WTC11 (cell line): ENCODE data around the gene PFKP. TPM values are rescaled to one million over a fixed set of nuclear protein-coding genes. Genes with fewer than 3 reads are reported as not detected.
A peak's percentile ranks its signal among the peaks of the same experiment; 100 is the strongest.

Experiments
- ATAC-seq: fragments of 200-7000 bp; cut with Tn5 transposase; 2 replicates; pipeline ENCODE4 v1.10.0; 2021; ENCODE audit warnings: mild to moderate bottlenecking, moderate library complexity
- CTCF ChIA-PET: fragments of 300-600 bp; sonication (Branson Sonifier 250); formaldehyde crosslinking; loops from one replicate; lab custom pipeline; 2021; ENCODE audit warnings: antibody characterized with exemption; lab: Charles Lee
- POLR2A ChIA-PET: fragments of 350-600 bp; sonication (Branson Sonifier 250); formaldehyde crosslinking; loops from one replicate; lab custom pipeline; 2021; ENCODE audit warnings: antibody characterized with exemption; lab: Charles Lee
- DNase-seq: peaks from one replicate; pipeline ENCODE4 v3.0.0; 2021; ENCODE audit warnings: low spot score
- H3K27ac Mint-ChIP-seq: 2 replicates; pipeline ENCODE4 v1.8.0; 2021; ENCODE audit warnings: mixed read lengths
- H3K27me3 Mint-ChIP-seq: 2 replicates; pipeline ENCODE4 v1.8.0; 2021; ENCODE audit warnings: low read depth, mild to moderate bottlenecking, moderate library complexity, mixed read lengths
- H3K36me3 Mint-ChIP-seq: 2 replicates; pipeline ENCODE4 v1.8.0; 2021; ENCODE audit warnings: mixed read lengths
- H3K4me1 Mint-ChIP-seq: 2 replicates; pipeline ENCODE4 v1.8.0; 2022; ENCODE audit warnings: mixed read lengths
- H3K4me3 Mint-ChIP-seq: 2 replicates; pipeline ENCODE4 v1.8.0; 2021; ENCODE audit warnings: mild to moderate bottlenecking, moderate library complexity, mixed read lengths
- H3K9me3 Mint-ChIP-seq: 2 replicates; pipeline ENCODE4 v1.8.0; 2021; ENCODE audit warnings: mixed read lengths
- CREB1 ChIP-seq: sonication (generic); formaldehyde crosslinking; IDR thresholded peaks from 2 replicates; pipeline ENCODE4 v1.8.0; 2023; ENCODE audit warnings: mild to moderate bottlenecking, missing genetic modification reagents
- ETV6 ChIP-seq: sonication (generic); formaldehyde crosslinking; IDR thresholded peaks from 2 replicates; pipeline ENCODE4 v1.8.1; 2022; ENCODE audit warnings: mild to moderate bottlenecking, missing genetic modification reagents
- FOXP1 ChIP-seq: sonication (generic); formaldehyde crosslinking; IDR thresholded peaks from 2 replicates; pipeline ENCODE4 v1.8.0; 2022; ENCODE audit warnings: missing genetic modification reagents, mild to moderate bottlenecking, moderate library complexity, borderline replicate concordance
- GRHL2 ChIP-seq: fragments of 250-450 bp; sonication (Bioruptor Pico); IDR thresholded peaks from 2 replicates; pipeline ENCODE4 v1.8.0; 2022; ENCODE audit warnings: mild to moderate bottlenecking, moderate library complexity; ENCODE audit not compliant: insufficient replicate concordance, severe bottlenecking
- JAZF1 ChIP-seq: fragments of 250-450 bp; sonication (Bioruptor Pico); IDR thresholded peaks from 2 replicates; pipeline ENCODE4 v1.9.0; 2021; ENCODE audit warnings: moderate library complexity, mild to moderate bottlenecking, inconsistent platforms
- KAT7 ChIP-seq: sonication (generic); formaldehyde crosslinking; IDR thresholded peaks from 2 replicates; pipeline ENCODE4 v1.8.1; 2023; ENCODE audit warnings: missing genetic modification reagents, mild to moderate bottlenecking, borderline replicate concordance
- NFE2L1 ChIP-seq: sonication (generic); formaldehyde crosslinking; IDR thresholded peaks from 2 replicates; pipeline ENCODE4 v1.8.1; 2023; ENCODE audit warnings: missing genetic modification reagents
- NFYB ChIP-seq: sonication (generic); formaldehyde crosslinking; conservative IDR thresholded peaks from 2 replicates; pipeline ENCODE4 v1.8.0; 2022; ENCODE audit warnings: low read depth, missing genetic modification reagents
- NR1H2 ChIP-seq: sonication (generic); formaldehyde crosslinking; IDR thresholded peaks from 2 replicates; pipeline ENCODE4 v1.9.0; 2021; ENCODE audit warnings: mild to moderate bottlenecking, moderate library complexity, missing genetic modification reagents
- OVOL2 ChIP-seq: fragments of 250-450 bp; sonication (Bioruptor Pico); IDR thresholded peaks from 2 replicates; pipeline ENCODE4 v1.9.0; 2021; ENCODE audit warnings: mild to moderate bottlenecking, borderline replicate concordance
- SMAD4 ChIP-seq: sonication (generic); formaldehyde crosslinking; IDR thresholded peaks from 2 replicates; pipeline ENCODE4 v1.8.0; 2022; ENCODE audit warnings: mild to moderate bottlenecking, missing genetic modification reagents
- TEAD4 ChIP-seq: sonication (generic); formaldehyde crosslinking; IDR thresholded peaks from 2 replicates; pipeline ENCODE4 v1.8.0; 2022; ENCODE audit warnings: mild to moderate bottlenecking, missing genetic modification reagents
- ZNF263 ChIP-seq: sonication (generic); formaldehyde crosslinking; IDR thresholded peaks from 2 replicates; pipeline ENCODE4 v1.8.1; 2022; ENCODE audit warnings: low read depth, mild to moderate bottlenecking, moderate library complexity, missing genetic modification reagents
- ZNF317 ChIP-seq: sonication (generic); formaldehyde crosslinking; IDR thresholded peaks from 2 replicates; pipeline ENCODE4 v1.8.1; 2023; ENCODE audit warnings: low read depth, mild to moderate bottlenecking, moderate library complexity, missing genetic modification reagents, borderline replicate concordance
- ZNF416 ChIP-seq: fragments of 250-450 bp; sonication (Bioruptor Pico); IDR thresholded peaks from 2 replicates; pipeline ENCODE4 v1.9.0; 2021; ENCODE audit warnings: mild to moderate bottlenecking, inconsistent platforms
- total RNA-seq: library from RNA; stranded (reverse); gene quantifications from 3 replicates; pipeline ENCODE4 v1.2.3, GENCODE V29; 2021
- TF ChIP-seq, protein P1 (sequence below): fragments of 250-450 bp; sonication (Bioruptor Pico); IDR thresholded peaks from 2 replicates; pipeline ENCODE4 v1.8.0; 2021; ENCODE audit warnings: mild to moderate bottlenecking
- TF ChIP-seq, protein P2 (sequence below): sonication (generic); formaldehyde crosslinking; IDR thresholded peaks from 2 replicates; pipeline ENCODE4 v1.8.0; 2022; ENCODE audit warnings: mild to moderate bottlenecking, missing genetic modification reagents
- TF ChIP-seq, protein P3 (sequence below): sonication (generic); formaldehyde crosslinking; IDR thresholded peaks from 2 replicates; pipeline ENCODE4 v1.8.0; 2022; ENCODE audit warnings: mild to moderate bottlenecking, missing genetic modification reagents
- TF ChIP-seq, protein P4 (sequence below): fragments of 250-450 bp; sonication (Bioruptor Pico); IDR thresholded peaks from 2 replicates; pipeline ENCODE4 v2.1.2; 2022; ENCODE audit warnings: mild to moderate bottlenecking, moderate library complexity
- TF ChIP-seq, protein P5 (sequence below): sonication (generic); formaldehyde crosslinking; IDR thresholded peaks from 2 replicates; pipeline ENCODE4 v1.8.1; 2023; ENCODE audit warnings: mild to moderate bottlenecking, missing genetic modification reagents
- TF ChIP-seq, protein P6 (sequence below): sonication (generic); formaldehyde crosslinking; IDR thresholded peaks from 2 replicates; pipeline ENCODE4 v1.8.0; 2023; ENCODE audit warnings: missing genetic modification reagents
- TF ChIP-seq, protein P7 (sequence below): sonication (generic); formaldehyde crosslinking; IDR thresholded peaks from 2 replicates; pipeline ENCODE4 v1.8.1; 2022; ENCODE audit warnings: mild to moderate bottlenecking, moderate library complexity, missing genetic modification reagents
- TF ChIP-seq, protein P8 (sequence below): fragments of 250-450 bp; sonication (Bioruptor Pico); IDR thresholded peaks from 2 replicates; pipeline ENCODE4 v1.9.0; 2021; ENCODE audit warnings: mild to moderate bottlenecking

The PFKP gene
- total RNA-seq, 1 experiment from 2014 or later: 127 TPM

DNA sequence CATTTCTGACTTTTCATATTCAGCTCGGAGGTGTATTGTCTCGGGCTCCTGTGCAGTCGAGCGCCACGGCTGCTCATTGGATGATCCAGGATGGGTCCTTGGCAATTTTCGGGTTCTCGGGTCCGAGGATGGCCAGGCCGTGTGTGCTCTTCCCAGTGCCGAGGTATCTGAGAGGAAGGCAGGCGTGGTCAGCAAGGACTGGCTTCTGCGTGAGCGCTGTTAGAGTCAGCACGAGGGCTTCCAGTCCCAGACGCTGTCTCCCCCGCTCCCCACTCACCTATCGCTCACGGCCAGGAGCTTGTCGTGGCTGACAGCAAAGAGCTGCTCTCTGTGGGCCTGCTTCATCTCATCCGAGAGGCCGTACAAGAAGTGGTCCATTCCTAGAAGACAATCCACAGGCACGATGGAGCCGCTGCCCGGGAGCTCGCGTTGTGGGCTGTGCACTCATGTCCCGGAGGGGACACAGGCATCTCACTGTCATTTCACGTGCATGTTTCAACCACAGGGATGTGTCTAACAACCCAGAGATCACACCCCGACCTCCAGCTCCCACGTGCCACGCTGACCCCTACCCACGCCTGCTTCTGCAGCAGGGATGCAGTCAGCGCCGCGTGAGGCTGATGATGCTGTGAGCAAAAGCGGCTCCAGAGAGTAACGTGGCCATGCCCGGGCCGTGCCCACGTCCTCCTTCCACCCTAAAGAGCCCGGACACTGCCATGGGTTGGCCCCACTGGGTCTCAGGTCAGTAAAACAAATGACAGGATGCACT is 70.8 kb downstream of the PFKP start (continued):
- TF ChIP-seq, protein P1, sequence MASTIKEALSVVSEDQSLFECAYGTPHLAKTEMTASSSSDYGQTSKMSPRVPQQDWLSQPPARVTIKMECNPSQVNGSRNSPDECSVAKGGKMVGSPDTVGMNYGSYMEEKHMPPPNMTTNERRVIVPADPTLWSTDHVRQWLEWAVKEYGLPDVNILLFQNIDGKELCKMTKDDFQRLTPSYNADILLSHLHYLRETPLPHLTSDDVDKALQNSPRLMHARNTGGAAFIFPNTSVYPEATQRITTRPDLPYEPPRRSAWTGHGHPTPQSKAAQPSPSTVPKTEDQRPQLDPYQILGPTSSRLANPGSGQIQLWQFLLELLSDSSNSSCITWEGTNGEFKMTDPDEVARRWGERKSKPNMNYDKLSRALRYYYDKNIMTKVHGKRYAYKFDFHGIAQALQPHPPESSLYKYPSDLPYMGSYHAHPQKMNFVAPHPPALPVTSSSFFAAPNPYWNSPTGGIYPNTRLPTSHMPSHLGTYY (CRISPR knock-in tag): no peak
- TF ChIP-seq JAZF1 (CRISPR knock-in tag) (no peak), KAT7 (CRISPR knock-in tag) (no peak), CREB1 (no peak), ZNF317 (CRISPR knock-in tag) (no peak), NFYB (CRISPR knock-in tag) (no peak)
- TF ChIP-seq, all 79 proteins: peak for 0

DNA sequence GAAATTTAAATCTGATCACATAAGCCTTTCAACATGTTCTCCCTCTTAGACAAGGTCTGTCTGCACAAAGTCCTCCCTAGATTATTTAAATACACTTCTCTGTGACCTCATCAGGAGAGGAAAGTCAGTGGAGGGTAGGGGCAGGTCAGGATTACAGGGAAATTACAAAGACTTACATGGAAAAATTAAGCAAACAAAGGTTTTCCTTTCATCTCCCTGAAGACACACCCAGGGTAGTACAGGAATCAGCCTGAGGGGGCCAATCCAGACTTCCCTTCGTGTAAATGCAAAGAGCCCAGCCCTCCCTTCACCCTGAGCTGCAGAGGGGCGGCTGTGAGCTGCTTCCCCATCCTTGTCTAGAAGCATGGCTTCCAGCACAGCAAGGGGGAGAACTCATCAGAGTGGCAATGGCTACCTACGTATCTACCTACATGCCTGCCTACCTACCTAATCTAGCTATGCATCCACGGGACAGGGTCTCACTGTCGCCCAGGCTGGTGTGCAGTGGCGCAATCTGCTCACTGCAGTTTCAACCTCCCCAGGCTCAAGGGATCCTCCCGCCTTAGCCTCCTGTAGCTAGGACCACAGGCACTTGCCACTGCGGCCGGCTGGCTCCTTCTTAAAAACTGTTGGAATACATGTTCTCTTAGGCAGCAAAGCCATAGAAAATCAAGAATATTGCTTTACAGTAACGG is 72.0 kb downstream of the PFKP start:
- Mint-ChIP-seq H3K9me3 (no peaks in the 10 kb centered on the region), H3K4me3 (no peak overlapping the region), H3K4me1 (no peaks in the 10 kb centered on the region), H3K36me3 (peaks cover 81% of the 10 kb centered on the region), H3K27ac (no peak overlapping the region; the same call in 1 of the 2 replicates), H3K27me3 (no peaks in the 10 kb centered on the region)
- ATAC-seq (peak; percentile 55), DNase-seq (no peak)
- POLR2A ChIA-PET: no interaction called here
- TF ChIP-seq, protein P2, sequence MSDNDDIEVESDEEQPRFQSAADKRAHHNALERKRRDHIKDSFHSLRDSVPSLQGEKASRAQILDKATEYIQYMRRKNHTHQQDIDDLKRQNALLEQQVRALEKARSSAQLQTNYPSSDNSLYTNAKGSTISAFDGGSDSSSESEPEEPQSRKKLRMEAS: no peak
- TF ChIP-seq TEAD4 (no peak), ZNF416 (CRISPR knock-in tag) (no peak), NR1H2 (CRISPR knock-in tag) (no peak), SMAD4 (CRISPR knock-in tag) (no peak), ZNF263 (CRISPR knock-in tag) (no peak)
- TF ChIP-seq, protein P3, sequence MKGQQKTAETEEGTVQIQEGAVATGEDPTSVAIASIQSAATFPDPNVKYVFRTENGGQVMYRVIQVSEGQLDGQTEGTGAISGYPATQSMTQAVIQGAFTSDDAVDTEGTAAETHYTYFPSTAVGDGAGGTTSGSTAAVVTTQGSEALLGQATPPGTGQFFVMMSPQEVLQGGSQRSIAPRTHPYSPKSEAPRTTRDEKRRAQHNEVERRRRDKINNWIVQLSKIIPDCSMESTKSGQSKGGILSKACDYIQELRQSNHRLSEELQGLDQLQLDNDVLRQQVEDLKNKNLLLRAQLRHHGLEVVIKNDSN (CRISPR knock-in tag): no peak
- TF ChIP-seq, protein P4, sequence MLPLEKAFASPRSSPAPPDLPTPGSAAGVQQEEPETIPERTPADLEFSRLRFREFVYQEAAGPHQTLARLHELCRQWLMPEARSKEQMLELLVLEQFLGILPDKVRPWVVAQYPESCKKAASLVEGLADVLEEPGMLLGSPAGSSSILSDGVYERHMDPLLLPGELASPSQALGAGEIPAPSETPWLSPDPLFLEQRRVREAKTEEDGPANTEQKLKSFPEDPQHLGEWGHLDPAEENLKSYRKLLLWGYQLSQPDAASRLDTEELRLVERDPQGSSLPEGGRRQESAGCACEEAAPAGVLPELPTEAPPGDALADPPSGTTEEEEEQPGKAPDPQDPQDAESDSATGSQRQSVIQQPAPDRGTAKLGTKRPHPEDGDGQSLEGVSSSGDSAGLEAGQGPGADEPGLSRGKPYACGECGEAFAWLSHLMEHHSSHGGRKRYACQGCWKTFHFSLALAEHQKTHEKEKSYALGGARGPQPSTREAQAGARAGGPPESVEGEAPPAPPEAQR (CRISPR knock-in tag): no peak
- CTCF ChIA-PET: interaction anchor here (0.6 kb wide), 1 partner anchor 191 kb away, joined by 3 read pairs; no protein-coding TSS in a partner anchor

DNA sequence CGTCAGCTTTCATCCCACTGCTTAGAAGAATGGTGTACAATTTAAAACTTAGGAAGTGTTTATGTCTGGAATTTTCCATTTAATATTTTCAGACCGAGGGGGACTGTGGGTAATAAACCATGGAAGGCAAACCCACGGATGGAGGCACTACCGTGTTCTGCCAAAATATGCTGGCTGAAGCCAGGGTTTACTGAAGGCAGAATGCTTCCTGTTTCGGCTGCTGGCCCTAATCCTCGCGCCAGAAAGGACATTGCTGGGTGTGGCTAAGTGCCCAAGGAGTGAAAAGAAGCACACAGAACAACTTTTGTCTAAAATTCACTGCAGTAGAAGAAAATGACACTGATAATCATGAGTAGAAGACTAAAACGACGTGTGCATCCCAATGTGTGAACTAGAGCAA is 72.9 kb downstream of the PFKP start:
- Mint-ChIP-seq H3K36me3 (peaks cover 77% of the 10 kb centered on the region), H3K9me3 (no peaks in the 10 kb centered on the region), H3K4me3 (no peak overlapping the region), H3K27me3 (no peaks in the 10 kb centered on the region), H3K27ac (no peak overlapping the region), H3K4me1 (no peaks in the 10 kb centered on the region)
- ATAC-seq (no peak), DNase-seq (no peak)
- ChIA-PET CTCF (interaction anchor here (0.6 kb wide), 1 partner anchor 191 kb away, joined by 3 read pairs; no protein-coding TSS in a partner anchor), POLR2A (no interaction called here)
- no peak for TF ChIP-seq NFE2L1 (CRISPR knock-in tag)
- no peak for TF ChIP-seq SMAD4 (CRISPR knock-in tag)
- TF ChIP-seq, protein P5, sequence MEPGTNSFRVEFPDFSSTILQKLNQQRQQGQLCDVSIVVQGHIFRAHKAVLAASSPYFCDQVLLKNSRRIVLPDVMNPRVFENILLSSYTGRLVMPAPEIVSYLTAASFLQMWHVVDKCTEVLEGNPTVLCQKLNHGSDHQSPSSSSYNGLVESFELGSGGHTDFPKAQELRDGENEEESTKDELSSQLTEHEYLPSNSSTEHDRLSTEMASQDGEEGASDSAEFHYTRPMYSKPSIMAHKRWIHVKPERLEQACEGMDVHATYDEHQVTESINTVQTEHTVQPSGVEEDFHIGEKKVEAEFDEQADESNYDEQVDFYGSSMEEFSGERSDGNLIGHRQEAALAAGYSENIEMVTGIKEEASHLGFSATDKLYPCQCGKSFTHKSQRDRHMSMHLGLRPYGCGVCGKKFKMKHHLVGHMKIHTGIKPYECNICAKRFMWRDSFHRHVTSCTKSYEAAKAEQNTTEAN (CRISPR knock-in tag): no peak
- TF ChIP-seq FOXP1 (CRISPR knock-in tag): no peak
- TF ChIP-seq, protein P6, sequence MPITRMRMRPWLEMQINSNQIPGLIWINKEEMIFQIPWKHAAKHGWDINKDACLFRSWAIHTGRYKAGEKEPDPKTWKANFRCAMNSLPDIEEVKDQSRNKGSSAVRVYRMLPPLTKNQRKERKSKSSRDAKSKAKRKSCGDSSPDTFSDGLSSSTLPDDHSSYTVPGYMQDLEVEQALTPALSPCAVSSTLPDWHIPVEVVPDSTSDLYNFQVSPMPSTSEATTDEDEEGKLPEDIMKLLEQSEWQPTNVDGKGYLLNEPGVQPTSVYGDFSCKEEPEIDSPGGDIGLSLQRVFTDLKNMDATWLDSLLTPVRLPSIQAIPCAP (CRISPR knock-in tag): no peak
- TF ChIP-seq OVOL2 (CRISPR knock-in tag): no peak
- TF ChIP-seq ETV6 (CRISPR knock-in tag): no peak
- TF ChIP-seq, protein P7, sequence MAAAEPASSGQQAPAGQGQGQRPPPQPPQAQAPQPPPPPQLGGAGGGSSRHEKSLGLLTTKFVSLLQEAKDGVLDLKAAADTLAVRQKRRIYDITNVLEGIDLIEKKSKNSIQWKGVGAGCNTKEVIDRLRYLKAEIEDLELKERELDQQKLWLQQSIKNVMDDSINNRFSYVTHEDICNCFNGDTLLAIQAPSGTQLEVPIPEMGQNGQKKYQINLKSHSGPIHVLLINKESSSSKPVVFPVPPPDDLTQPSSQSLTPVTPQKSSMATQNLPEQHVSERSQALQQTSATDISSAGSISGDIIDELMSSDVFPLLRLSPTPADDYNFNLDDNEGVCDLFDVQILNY (CRISPR knock-in tag): no peak
- TF ChIP-seq, protein P8, sequence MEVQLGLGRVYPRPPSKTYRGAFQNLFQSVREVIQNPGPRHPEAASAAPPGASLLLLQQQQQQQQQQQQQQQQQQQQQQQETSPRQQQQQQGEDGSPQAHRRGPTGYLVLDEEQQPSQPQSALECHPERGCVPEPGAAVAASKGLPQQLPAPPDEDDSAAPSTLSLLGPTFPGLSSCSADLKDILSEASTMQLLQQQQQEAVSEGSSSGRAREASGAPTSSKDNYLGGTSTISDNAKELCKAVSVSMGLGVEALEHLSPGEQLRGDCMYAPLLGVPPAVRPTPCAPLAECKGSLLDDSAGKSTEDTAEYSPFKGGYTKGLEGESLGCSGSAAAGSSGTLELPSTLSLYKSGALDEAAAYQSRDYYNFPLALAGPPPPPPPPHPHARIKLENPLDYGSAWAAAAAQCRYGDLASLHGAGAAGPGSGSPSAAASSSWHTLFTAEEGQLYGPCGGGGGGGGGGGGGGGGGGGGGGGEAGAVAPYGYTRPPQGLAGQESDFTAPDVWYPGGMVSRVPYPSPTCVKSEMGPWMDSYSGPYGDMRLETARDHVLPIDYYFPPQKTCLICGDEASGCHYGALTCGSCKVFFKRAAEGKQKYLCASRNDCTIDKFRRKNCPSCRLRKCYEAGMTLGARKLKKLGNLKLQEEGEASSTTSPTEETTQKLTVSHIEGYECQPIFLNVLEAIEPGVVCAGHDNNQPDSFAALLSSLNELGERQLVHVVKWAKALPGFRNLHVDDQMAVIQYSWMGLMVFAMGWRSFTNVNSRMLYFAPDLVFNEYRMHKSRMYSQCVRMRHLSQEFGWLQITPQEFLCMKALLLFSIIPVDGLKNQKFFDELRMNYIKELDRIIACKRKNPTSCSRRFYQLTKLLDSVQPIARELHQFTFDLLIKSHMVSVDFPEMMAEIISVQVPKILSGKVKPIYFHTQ (CRISPR knock-in tag): no peak
- no peak for TF ChIP-seq GRHL2 (CRISPR knock-in tag)
- TF ChIP-seq KAT7 (CRISPR knock-in tag): no peak
